MM.1S (cell line): ENCODE measurements around the gene MFAP3L.

Experiments
- CTCF ChIP-seq: fragments of 300-600 bp; sonication (generic); IDR thresholded peaks from 2 replicates; pipeline ENCODE4 v1.5.1; 2016; ENCODE audit warnings: antibody characterized with exemption, low read length, mixed read lengths
- EZH2 ChIP-seq: fragments of 300-600 bp; sonication (generic); optimal IDR thresholded peaks from 2 replicates; pipeline ENCODE3; 2017; ENCODE audit warnings: low read depth, mild to moderate bottlenecking, antibody characterized with exemption, low read length, mixed read lengths

DNA sequence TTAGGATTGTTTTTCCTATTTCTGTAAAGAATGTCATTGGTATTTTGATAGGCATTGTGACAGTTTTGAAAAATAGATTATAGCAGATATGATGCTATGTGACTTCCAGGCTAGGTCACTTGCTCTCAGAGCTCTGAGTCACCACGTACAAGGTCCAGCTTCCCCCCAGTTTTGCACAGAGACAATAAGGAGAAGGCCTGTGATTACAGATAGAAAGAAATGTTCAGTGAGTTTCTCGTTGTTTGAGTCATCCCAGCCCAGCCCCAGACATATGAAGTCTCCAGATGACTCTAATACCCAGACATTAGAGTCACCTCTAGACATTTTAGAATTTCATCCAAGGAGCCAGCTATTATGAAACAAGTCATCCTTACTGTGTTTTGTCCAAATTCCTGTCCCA lies 57.2 kb downstream of the MFAP3L start:
- no peak for TF ChIP-seq EZH2
- no peak for TF ChIP-seq CTCF
